ENCODE measurements around the gene TAS2R38. TPM values are rescaled to one million over a fixed set of nuclear protein-coding genes. Genes with fewer than 3 reads are reported as not detected.
A peak's percentile ranks its signal among the peaks of the same experiment; 100 is the strongest.
"Not testable (repeated sequence)": the region's sequence is repeated elsewhere in the genome, so short reads cannot be mapped to it uniquely, and the experiment has no call there.

Gene TAS2R38
- total RNA-seq, 2 experiments from 2014 or later: not detected

GRCh38 chr7:141990011-141990725 lies 16.6 kb upstream of the TAS2R38 start:
- Mint-ChIP-seq H3K27me3 (no peaks in the 10 kb centered on the region), H3K4me1 (peaks cover 2% of the 10 kb centered on the region), H3K9me3 (no peaks in the 10 kb centered on the region), H3K27ac (no peak overlapping the region), H3K4me3 (no peak overlapping the region), H3K36me3 (no peaks in the 10 kb centered on the region)
- no peak for DNase-seq

GRCh38 chr7:141987803-141988202 lies 14.2 kb upstream of the TAS2R38 start:
- H3K27me3 Mint-ChIP-seq, H3K27ac Mint-ChIP-seq, DNase-seq, H3K36me3 Mint-ChIP-seq, H3K4me1 Mint-ChIP-seq, H3K9me3 Mint-ChIP-seq, H3K4me3 Mint-ChIP-seq: not testable (repeated sequence)

- Mint-ChIP-seq H3K9me3 (no peaks in the 10 kb centered on the region), H3K27ac (no peak overlapping the region), H3K27me3 (no peaks in the 10 kb centered on the region), H3K4me3 (no peak overlapping the region), H3K36me3 (no peaks in the 10 kb centered on the region), H3K4me1 (peaks cover 2% of the 10 kb centered on the region)
- DNase-seq: no peak
Measured at GRCh38 chr7:141986923-141987322, 13.3 kb upstream of the TAS2R38 start.

- not testable (repeated sequence) for H3K4me1 Mint-ChIP-seq, H3K27ac Mint-ChIP-seq, H3K36me3 Mint-ChIP-seq, H3K4me3 Mint-ChIP-seq, H3K9me3 Mint-ChIP-seq, DNase-seq, H3K27me3 Mint-ChIP-seq
Measured at GRCh38 chr7:141985926-141986325, 12.4 kb upstream of the TAS2R38 start.

- Mint-ChIP-seq H3K27ac (no peak overlapping the region), H3K4me3 (no peak overlapping the region), H3K36me3 (no peaks in the 10 kb centered on the region), H3K4me1 (peaks cover 14% of the 10 kb centered on the region), H3K9me3 (no peaks in the 10 kb centered on the region), H3K27me3 (no peaks in the 10 kb centered on the region)
- DNase-seq: no peak
Measured at GRCh38 chr7:141979568-141979967, 6.0 kb upstream of the TAS2R38 start.

GRCh38 chr7:141978351-141978750 lies 4.8 kb upstream of the TAS2R38 start:
- no peak overlapping the region for H3K4me3 Mint-ChIP-seq
- DNase-seq: no peak
- H3K9me3 Mint-ChIP-seq: no peaks in the 10 kb centered on the region
- no peaks in the 10 kb centered on the region for H3K36me3 Mint-ChIP-seq
- no peak overlapping the region for H3K27ac Mint-ChIP-seq
- H3K27me3 Mint-ChIP-seq: no peaks in the 10 kb centered on the region
- H3K4me1 Mint-ChIP-seq: peaks cover 14% of the 10 kb centered on the region

GRCh38 chr7:141976524-141977245 lies 3.1 kb upstream of the TAS2R38 start:
- H3K27me3 Mint-ChIP-seq: no peaks in the 10 kb centered on the region

GRCh38 chr7:141975806-141976523 lies 2.4 kb upstream of the TAS2R38 start:
- Mint-ChIP-seq H3K27ac (peak overlapping the region; percentile 79), H3K9me3 (no peaks in the 10 kb centered on the region), H3K36me3 (no peaks in the 10 kb centered on the region), H3K4me1 (peaks cover 14% of the 10 kb centered on the region), H3K4me3 (peak overlapping the region; percentile 76), H3K27me3 (no peaks in the 10 kb centered on the region)
- peak; percentile 72 for DNase-seq

More at GRCh38 chr7:141976524-141977245, 3.1 kb upstream of the TAS2R38 start:
- DNase-seq: no peak
- H3K27ac Mint-ChIP-seq: no peak overlapping the region
- H3K9me3 Mint-ChIP-seq: no peaks in the 10 kb centered on the region
- H3K4me3 Mint-ChIP-seq: peak overlapping the region; percentile 76
- peaks cover 14% of the 10 kb centered on the region for H3K4me1 Mint-ChIP-seq
- no peaks in the 10 kb centered on the region for H3K36me3 Mint-ChIP-seq

GRCh38 chr7:141974831-141975230 lies 1.3 kb upstream of the TAS2R38 start:
- DNase-seq: no peak
- Mint-ChIP-seq H3K27ac (no peak overlapping the region), H3K27me3 (no peaks in the 10 kb centered on the region), H3K4me1 (peaks cover 14% of the 10 kb centered on the region), H3K4me3 (no peak overlapping the region), H3K36me3 (no peaks in the 10 kb centered on the region), H3K9me3 (no peaks in the 10 kb centered on the region)

- H3K4me1 Mint-ChIP-seq: peaks cover 10% of the 10 kb centered on the region
- no peaks in the 10 kb centered on the region for H3K36me3 Mint-ChIP-seq
- no peak for DNase-seq
- peaks cover 2% of the 10 kb centered on the region for H3K9me3 Mint-ChIP-seq
- no peak overlapping the region for H3K27ac Mint-ChIP-seq
- H3K27me3 Mint-ChIP-seq: peaks cover 8% of the 10 kb centered on the region
- H3K4me3 Mint-ChIP-seq: no peak overlapping the region
Measured at GRCh38 chr7:141960687-141961422, 12.7 kb downstream of the TAS2R38 start.

- no peak overlapping the region for H3K4me3 Mint-ChIP-seq
- H3K27me3 Mint-ChIP-seq: peaks cover 5% of the 10 kb centered on the region
- no peak for DNase-seq
- no peaks in the 10 kb centered on the region for H3K36me3 Mint-ChIP-seq
- no peaks in the 10 kb centered on the region for H3K9me3 Mint-ChIP-seq
- peaks cover 9% of the 10 kb centered on the region for H3K4me1 Mint-ChIP-seq
- H3K27ac Mint-ChIP-seq: no peak overlapping the region
Measured at GRCh38 chr7:141956084-141956483, 17.5 kb downstream of the TAS2R38 start.

- no peak overlapping the region for H3K4me3 Mint-ChIP-seq
- H3K9me3 Mint-ChIP-seq: no peaks in the 10 kb centered on the region
- H3K27ac Mint-ChIP-seq: no peak overlapping the region
- H3K4me1 Mint-ChIP-seq: no peaks in the 10 kb centered on the region
- DNase-seq: no peak
- no peaks in the 10 kb centered on the region for H3K36me3 Mint-ChIP-seq
- H3K27me3 Mint-ChIP-seq: peaks cover 5% of the 10 kb centered on the region
Measured at GRCh38 chr7:141954334-141954733, 19.2 kb downstream of the TAS2R38 start.

- Mint-ChIP-seq H3K36me3 (no peaks in the 10 kb centered on the region), H3K27ac (no peak overlapping the region), H3K27me3 (peaks cover 4% of the 10 kb centered on the region), H3K4me3 (no peak overlapping the region), H3K4me1 (no peaks in the 10 kb centered on the region), H3K9me3 (no peaks in the 10 kb centered on the region)
- DNase-seq: no peak
Measured at GRCh38 chr7:141952461-141952860, 21.1 kb downstream of the TAS2R38 start.

GRCh38 chr7:141950806-141951205 lies 22.8 kb downstream of the TAS2R38 start:
- no peaks in the 10 kb centered on the region for H3K9me3 Mint-ChIP-seq
- H3K4me1 Mint-ChIP-seq: no peaks in the 10 kb centered on the region
- H3K36me3 Mint-ChIP-seq: no peaks in the 10 kb centered on the region
- no peak for DNase-seq
- H3K27me3 Mint-ChIP-seq: peaks cover 3% of the 10 kb centered on the region
- H3K4me3 Mint-ChIP-seq: no peak overlapping the region
- H3K27ac Mint-ChIP-seq: no peak overlapping the region

- H3K4me3 Mint-ChIP-seq: no peak overlapping the region
- H3K9me3 Mint-ChIP-seq: no peaks in the 10 kb centered on the region
- no peak overlapping the region for H3K27ac Mint-ChIP-seq
- no peaks in the 10 kb centered on the region for H3K36me3 Mint-ChIP-seq
- H3K27me3 Mint-ChIP-seq: peaks cover 3% of the 10 kb centered on the region
- no peak for DNase-seq
- H3K4me1 Mint-ChIP-seq: peaks cover 7% of the 10 kb centered on the region
Measured at GRCh38 chr7:141949911-141950310, 23.7 kb downstream of the TAS2R38 start.
